ENCODE data around the gene XXYLT1.

DNA sequence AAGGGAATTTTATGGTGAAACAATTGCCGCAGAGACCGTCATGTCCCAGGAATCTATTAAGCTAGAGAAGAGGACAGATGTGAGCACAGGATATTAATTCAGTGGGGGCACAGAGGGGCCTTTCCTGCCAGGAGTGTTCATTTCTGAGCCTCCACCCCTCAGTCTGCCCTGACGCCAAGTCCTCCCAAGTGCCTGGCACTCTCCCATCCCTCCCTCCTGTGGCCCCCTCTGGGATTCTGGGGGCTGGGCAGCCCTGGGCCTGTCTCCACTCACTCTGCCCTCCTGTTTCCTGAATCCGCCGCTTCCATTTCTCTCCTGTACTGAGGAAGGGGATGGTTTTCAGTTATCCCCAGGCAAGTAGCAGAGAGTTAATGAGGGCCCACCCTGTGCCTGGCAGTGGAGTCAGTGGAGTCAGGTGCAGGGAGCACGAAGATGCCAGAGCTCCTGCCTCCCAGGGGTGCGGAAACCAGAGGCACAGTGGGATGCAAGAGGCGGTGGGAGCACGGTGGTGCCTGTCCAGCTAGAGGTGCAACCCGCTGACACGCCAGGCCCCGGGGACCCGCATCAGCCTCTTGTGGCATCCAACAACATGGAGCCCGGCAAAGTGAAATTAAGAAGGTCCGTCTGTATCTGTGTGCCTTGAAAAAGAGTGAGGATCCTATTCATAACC, 212.5 kb downstream of the XXYLT1 start:
- no peak for TF ChIP-seq YY1 (IDR thresholded peaks at IDR 0.05; ENCODE audit: insufficient read depth, insufficient read length)
- TF ChIP-seq ZNF274 (IDR thresholded peaks at IDR 0.05; ENCODE audit: low read depth, low read length): no peak
